Gastrocnemius medialis (tissue), 4 donors: ENCODE results near the gene SEC23A. TPM values are rescaled to one million over a fixed set of nuclear protein-coding genes. Genes with fewer than 3 reads are reported as not detected.
A peak's percentile ranks its signal among the peaks of the same experiment; 100 is the strongest.
"Not testable (repeated sequence)": the region's sequence is repeated elsewhere in the genome, so short reads cannot be mapped to it uniquely, and the experiment has no call there.

Source experiments
- ATAC-seq, 2 donors: fragments of 150-250 bp; one replicate each; pipeline ENCODE4 v1.9.1; 2016
- DNase-seq, 2 donors: peaks; one replicate each; pipeline ENCODE4 v3.0.0-alpha.2; 2019
- H3K27ac ChIP-seq, 4 donors: fragments of 200-600 bp; sonication (generic); 1 replicate in 1 of 4; 2 replicates in 3 of 4; pipeline ENCODE4 v1.5.1; 2016 to 2018; ENCODE audit warnings: mild to moderate bottlenecking in 2 of 4, moderate library complexity in 1 of 4
- H3K27me3 ChIP-seq, 3 donors: fragments of 200-600 bp; sonication (generic) in 2 of 3; 1 replicate in 1 of 3; 2 replicates in 2 of 3; pipeline versions ENCODE4 v1.5.1 to v1.6.0; 2016 to 2019; ENCODE audit warnings: mild to moderate bottlenecking in 1 of 3, moderate library complexity in 1 of 3
- H3K36me3 ChIP-seq, 2 donors: fragments of 200-600 bp; sonication (generic) in 1 of 2; one replicate each; pipeline ENCODE4 v1.5.1; 2017 to 2018
- H3K4me1 ChIP-seq, 2 donors: fragments of 200-600 bp; sonication (generic) in 1 of 2; one replicate each; pipeline ENCODE4 v1.5.1; 2016 to 2017; ENCODE audit warnings: mild to moderate bottlenecking in 2 of 2
- H3K4me3 ChIP-seq, 4 donors: fragments of 200-600 bp; sonication (generic) in 3 of 4; 1 replicate in 1 of 4; 2 replicates in 3 of 4; pipeline ENCODE4 v1.5.1; 2016 to 2019; ENCODE audit warnings: mild to moderate bottlenecking in 2 of 4
- H3K9me3 ChIP-seq, 3 donors: fragments of 200-600 bp; sonication (generic) in 2 of 3; 1 replicate in 1 of 3; 2 replicates in 2 of 3; pipeline ENCODE4 v1.5.1; 2016 to 2019
- CTCF ChIP-seq, 5 experiments: fragments of 450-650 bp in 3 of 5; fragments of 200-600 bp in 2 of 5; sonication (generic) in 2 of 5; IDR thresholded peaks in 4 of 5; conservative IDR thresholded peaks in 1 of 5; 1 replicate in 4 of 5; 2 replicates in 1 of 5; pipeline ENCODE4 v1.5.1; 2016 to 2019; ENCODE audit warnings: antibody characterized with exemption in 5 of 5, mild to moderate bottlenecking in 3 of 5, moderate library complexity in 3 of 5
- POLR2A ChIP-seq, 2 donors: fragments of 450-650 bp; IDR thresholded peaks; one replicate each; pipeline ENCODE4 v1.6.1; 2017; ENCODE audit warnings: antibody characterized with exemption in 2 of 2, mild to moderate bottlenecking in 2 of 2, moderate library complexity in 2 of 2
- in situ Hi-C, 4 donors: fragments of 200-750 bp; cut with MboI; loops; one replicate each; pipeline versions ENCODE4 v1.15.0 to v1.8.0; 2017; ENCODE audit warnings: low sequenced_read_pairs in 4 of 4
- intact Hi-C: fragments of 100-400 bp; cut with DNase I; formaldehyde crosslinking; loops from one replicate; pipeline ENCODE4 v1.15.1; 2023; ENCODE audit warnings: low total_unique reads
- total RNA-seq, 4 donors: library from RNA; depleted of rRNA; stranded (reverse); fragments of >200 nt; gene quantifications; one replicate each; pipeline versions ENCODE4 v1.1.0 to v1.2.3, GENCODE V29; 2016

Gene SEC23A
- total RNA-seq, 4 donors from 2014 or later: 79.9 to 183 (median 93.9) TPM

GRCh38 chr14:39138440-39138839 is 35.4 kb upstream of the SEC23A start:
- Histone ChIP-seq H3K36me3 (peaks cover 8 to 50% of the 10 kb centered on the region in 2 donors), H3K4me1 (no peaks in the 10 kb centered on the region), H3K27me3 (no peaks in the 10 kb centered on the region), H3K27ac (no peak overlapping the region), H3K4me3 (no peak overlapping the region), H3K9me3 (no peaks in the 10 kb centered on the region)
- intact Hi-C loops: no loop called here
- in situ Hi-C loops: no loop called here
- no peak for ATAC-seq
- TF ChIP-seq POLR2A (IDR thresholded peaks at IDR 0.05): no peak
- no peak for TF ChIP-seq CTCF (IDR thresholded peaks at IDR 0.05 in 4 of 5, conservative IDR thresholded peaks at IDR 0.05 in 1 of 5)
- no peak for DNase-seq

GRCh38 chr14:39137835-39138234 is 34.8 kb upstream of the SEC23A start:
- DNase-seq, H3K27me3 ChIP-seq, ATAC-seq, H3K4me1 ChIP-seq, H3K4me3 ChIP-seq, H3K27ac ChIP-seq, H3K9me3 ChIP-seq, in situ Hi-C loops, intact Hi-C loops: not testable (repeated sequence)
- H3K36me3 ChIP-seq: peaks cover 11 to 52% of the 10 kb centered on the region in 2 donors

- H3K27me3 ChIP-seq: no peaks in the 10 kb centered on the region
- peaks cover 0 to 71% of the 10 kb centered on the region in 2 donors for H3K36me3 ChIP-seq
- ATAC-seq (no peak), DNase-seq (no peak)
- TF ChIP-seq CTCF (IDR thresholded peaks at IDR 0.05 in 4 of 5, conservative IDR thresholded peaks at IDR 0.05 in 1 of 5): no peak
- TF ChIP-seq POLR2A (IDR thresholded peaks at IDR 0.05): no peak
- in situ Hi-C loops (no loop called here), intact Hi-C loops (no loop called here)
- H3K4me3 ChIP-seq: no peak overlapping the region
- no peak overlapping the region for H3K27ac ChIP-seq
- H3K9me3 ChIP-seq: no peaks in the 10 kb centered on the region
- no peaks in the 10 kb centered on the region for H3K4me1 ChIP-seq
Measured at GRCh38 chr14:39122330-39123138, 19.5 kb upstream of the SEC23A start.

- in situ Hi-C loops (loop anchor here in 2 of 4 donors (5.0 to 10.0 kb wide), 2 partner anchors 58 to 61 kb away; partner anchors contain the start of genes TRAPPC6B (in 2 of the 2) and PNN (in 1 of the 2)), intact Hi-C loops (loop anchor here (1.0 kb wide), 1 partner anchor 11 kb away; the partner anchor contains the start of gene SEC23A)
- DNase-seq: peak; percentile 84 to 92
- H3K9me3 ChIP-seq: no peaks in the 10 kb centered on the region
- no peaks in the 10 kb centered on the region for H3K27me3 ChIP-seq
- H3K4me3 ChIP-seq: peak within 1 kb of the TSS; percentile 71 to 93 (median 76)
- ATAC-seq: peak; percentile 100
- H3K27ac ChIP-seq: peak within 1 kb of the TSS; percentile 76 to 81 (median 78)
- H3K4me1 ChIP-seq: peaks cover 11 to 13% of the 10 kb centered on the region in 2 donors
- H3K36me3 ChIP-seq: peaks cover 0 to 14% of the 10 kb centered on the region in 2 donors
- TF ChIP-seq CTCF (IDR thresholded peaks at IDR 0.05 in 4 of 5, conservative IDR thresholded peaks at IDR 0.05 in 1 of 5): no peak
- peak in 1 of 2 donors; percentile 27 for TF ChIP-seq POLR2A (IDR thresholded peaks at IDR 0.05)
Measured at GRCh38 chr14:39114073-39114838, 11.2 kb upstream of the SEC23A start, which contains the start of gene GEMIN2. Gene GEMIN2, plus strand, starts transcription at chr14:39114323. Its CDS starts 16 bp downstream, at chr14:39114339.
